HepG2 (cell line): ENCODE data around the gene OSBPL9.

ENCODE experiments used
- ARID2 ChIP-seq: sonication (generic); formaldehyde crosslinking; IDR thresholded peaks from 2 replicates; pipeline ENCODE4 v1.8.1; 2022; ENCODE audit warnings: mild to moderate bottlenecking, missing genetic modification reagents, borderline replicate concordance
- DDIT3 ChIP-seq: sonication (generic); formaldehyde crosslinking; IDR thresholded peaks from 2 replicates; pipeline ENCODE4 v1.4.0; 2020; ENCODE audit warnings: mild to moderate bottlenecking, missing genetic modification reagents
- HNRNPLL ChIP-seq: fragments of 200-400 bp; formaldehyde crosslinking; IDR thresholded peaks from 2 replicates; pipeline ENCODE4 v1.6.1; 2017; ENCODE audit warnings: mild to moderate bottlenecking, low read depth, low read length; ENCODE audit not compliant: poor library complexity, severe bottlenecking
- TAF1 ChIP-seq: sonication (generic); formaldehyde crosslinking; IDR thresholded peaks from 2 replicates; pipeline ENCODE4 v1.4.0; 2020; ENCODE audit warnings: missing genetic modification reagents
- ZFP36 ChIP-seq: fragments of 150-350 bp; IDR thresholded peaks from 2 replicates; pipeline ENCODE4 v1.6.1; 2018; ENCODE audit warnings: borderline replicate concordance, low read length, low read depth; ENCODE audit not compliant: partially characterized antibody

DNA sequence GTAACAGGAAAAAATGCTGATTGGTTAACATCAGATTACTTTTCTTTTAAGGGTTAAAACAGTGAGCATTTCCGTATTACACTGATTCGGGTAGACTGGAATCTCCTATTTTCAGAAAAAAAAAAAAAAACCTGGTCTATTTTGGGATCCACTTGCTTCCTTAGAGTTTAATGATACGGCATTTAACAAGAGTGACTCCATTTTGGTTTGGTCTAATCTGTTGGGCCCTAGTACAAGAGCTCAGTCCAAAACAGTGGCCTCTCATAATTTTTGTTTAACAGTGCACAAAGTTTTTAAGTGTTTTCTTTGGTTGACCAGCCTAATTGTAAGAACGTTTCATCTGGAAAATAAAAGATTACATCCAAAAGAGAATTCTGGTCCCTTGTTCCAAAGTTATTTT, 141.4 kb downstream of the OSBPL9 start:
- no peak for TF ChIP-seq TAF1
- TF ChIP-seq HNRNPLL, result no peak
- TF ChIP-seq ARID2 (CRISPR knock-in tag), result no peak
- no peak for TF ChIP-seq DDIT3 (CRISPR knock-in tag)
- no peak for TF ChIP-seq ZFP36
